ENCODE results near the gene MCCC1.

Gene MCCC1

DNA sequence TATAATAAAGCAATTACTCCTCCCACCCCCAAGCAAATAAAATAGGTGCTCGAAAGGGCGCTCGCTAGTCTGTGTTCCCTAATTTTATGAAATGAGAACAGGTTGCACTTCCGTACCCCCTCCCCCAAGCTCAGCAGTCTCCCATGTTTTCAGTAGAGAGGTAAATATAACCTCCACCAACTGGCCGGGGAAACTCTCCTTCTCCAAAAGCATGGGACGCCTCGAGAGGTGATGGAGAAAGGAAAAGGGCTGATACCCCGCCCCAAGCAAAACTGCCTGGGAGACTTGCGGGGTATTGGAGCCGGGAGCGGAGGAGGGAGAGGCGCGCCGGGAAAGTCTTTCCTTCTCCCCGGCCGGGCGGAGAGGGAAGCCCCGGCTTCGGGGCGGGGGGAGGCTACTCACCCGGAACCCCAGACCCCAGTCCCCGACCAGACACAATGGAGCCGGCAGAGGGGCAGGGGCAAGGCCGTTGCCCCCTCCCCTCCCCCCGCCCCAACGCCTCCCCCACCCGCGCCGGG, 119.6 kb downstream of the MCCC1 start:
- DNase-seq = peak; percentile 72

DNA sequence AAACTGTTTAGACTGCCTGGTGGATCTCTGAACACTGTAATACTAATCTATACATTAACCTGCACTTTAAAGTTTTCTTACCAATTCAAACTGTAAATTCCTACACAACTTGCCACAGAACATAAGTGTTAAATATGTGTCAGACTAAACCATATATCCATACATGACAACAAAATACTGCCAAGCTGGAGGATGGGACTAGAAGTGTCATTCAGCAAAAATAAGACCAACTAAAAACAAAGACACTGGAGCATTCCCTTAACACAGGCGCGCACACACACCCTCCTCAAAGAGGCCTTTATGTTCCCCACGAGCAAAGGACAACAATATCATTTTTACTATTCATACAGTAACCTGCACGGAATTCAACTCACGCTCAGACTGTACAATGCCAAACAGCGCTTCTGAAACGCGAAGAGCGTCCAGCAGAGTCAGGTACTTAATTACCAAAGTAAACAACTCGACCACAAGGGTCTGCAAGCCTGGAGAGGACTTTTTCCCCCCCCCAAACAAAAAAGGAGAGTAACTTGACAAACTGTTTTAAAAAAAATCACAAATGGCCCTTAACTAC, 120.1 kb downstream of the MCCC1 start:
- DNase-seq = peak; percentile 42

DNA sequence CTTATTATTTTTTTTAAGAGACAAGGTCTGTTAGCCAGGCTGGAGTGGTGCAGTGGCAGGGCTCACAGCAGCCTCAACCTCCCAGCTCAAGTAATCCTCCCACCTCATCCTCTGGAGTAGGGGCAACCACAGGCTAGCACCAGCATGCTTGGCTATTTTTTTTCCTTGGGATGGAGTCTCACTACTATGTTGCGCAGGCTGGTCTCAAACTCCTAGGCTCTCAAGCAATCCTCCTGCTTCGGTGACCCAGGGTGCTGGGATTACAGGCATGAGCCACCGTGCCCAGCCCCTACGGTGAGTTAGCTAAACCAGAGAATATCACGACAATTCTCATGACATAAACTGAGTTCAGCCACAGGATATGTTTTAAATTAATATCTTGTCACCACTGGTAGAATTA, 120.9 kb downstream of the MCCC1 start:
- no peak for DNase-seq

DNA sequence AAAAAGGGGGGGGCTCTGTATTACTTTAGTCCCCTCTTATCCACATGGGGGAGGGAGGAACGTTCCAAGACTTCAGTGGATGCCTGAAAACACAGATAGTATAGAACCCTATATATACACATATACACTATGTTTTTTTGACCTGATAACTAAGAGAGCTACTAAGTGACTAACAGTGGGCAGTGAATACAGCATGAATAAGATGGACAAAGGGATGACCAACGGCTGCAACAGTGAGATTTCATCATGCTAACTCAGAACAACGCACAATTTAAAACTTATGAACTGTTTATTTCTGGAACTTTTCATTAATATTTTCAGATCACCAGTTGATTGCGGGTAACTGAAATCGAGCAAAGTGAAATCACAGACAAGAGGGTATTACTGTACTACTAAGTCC, 126.2 kb downstream of the MCCC1 start:
- DNase-seq = no peak

DNA sequence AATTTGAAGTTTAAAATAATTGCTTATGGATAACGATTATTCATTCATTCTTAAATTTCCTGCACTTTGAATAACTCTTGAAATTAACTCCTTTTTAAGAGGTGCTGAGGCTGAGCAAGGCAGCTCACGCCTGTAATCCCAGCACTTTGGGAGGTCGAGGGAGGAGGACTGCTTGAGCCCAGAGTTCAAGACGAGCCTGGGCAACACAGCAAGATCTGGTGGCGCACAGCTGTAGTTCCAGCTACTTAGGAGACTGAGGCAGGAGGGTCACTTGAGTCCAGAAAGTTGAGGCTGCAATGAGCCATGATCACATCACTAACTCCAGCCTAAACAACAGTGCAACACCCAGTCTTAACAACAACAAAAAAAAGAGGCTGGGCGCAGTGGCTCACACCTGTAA, 126.9 kb downstream of the MCCC1 start:
- DNase-seq = no peak

DNA sequence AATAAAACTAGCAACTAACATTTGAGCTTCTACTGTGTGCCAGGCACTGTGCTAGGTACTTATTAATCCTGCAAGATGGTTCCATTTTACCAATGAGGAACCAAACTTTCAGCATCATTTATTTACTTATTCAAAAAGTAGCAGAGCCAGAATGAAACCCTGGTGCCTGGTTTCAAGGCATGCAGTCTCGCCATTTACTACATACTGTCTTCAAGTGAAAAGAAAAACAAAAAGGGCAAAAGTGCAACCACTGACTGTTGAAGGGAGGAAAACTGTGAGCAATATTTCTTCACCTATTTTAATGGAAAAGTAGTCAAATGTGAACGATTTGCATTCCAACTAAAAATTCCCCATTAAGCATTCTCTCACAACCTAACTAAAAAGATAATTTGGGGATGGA, 127.7 kb downstream of the MCCC1 start:
- DNase-seq = no peak

DNA sequence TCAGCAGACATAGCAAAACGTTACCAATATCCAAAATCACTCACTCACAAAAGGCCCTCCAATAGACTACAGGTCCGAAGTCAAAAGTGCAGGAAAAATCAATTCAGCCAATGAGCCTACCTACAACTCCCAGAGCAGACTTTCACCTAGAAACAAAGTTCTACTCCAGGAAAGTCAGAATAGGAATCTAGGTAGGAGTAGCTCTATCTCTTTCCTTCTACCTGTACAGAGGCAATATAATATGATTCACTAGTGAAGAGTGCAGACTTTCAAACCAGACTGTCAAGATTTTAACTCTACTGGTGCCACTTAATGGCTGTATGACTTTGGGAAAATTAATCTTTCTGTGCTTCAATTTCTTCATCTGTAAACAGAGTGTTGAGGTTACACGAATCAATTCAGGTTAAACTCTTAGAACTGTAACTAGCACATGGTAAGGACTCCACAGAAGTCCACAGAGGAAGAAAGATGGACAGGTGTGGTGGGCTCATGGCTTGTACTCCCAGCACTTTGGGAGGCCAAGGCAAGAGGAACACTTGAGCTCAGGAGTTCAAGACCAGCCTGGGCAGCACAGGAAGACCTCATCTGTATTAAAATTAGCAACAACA, 128.4 kb downstream of the MCCC1 start:
- no peak for DNase-seq

DNA sequence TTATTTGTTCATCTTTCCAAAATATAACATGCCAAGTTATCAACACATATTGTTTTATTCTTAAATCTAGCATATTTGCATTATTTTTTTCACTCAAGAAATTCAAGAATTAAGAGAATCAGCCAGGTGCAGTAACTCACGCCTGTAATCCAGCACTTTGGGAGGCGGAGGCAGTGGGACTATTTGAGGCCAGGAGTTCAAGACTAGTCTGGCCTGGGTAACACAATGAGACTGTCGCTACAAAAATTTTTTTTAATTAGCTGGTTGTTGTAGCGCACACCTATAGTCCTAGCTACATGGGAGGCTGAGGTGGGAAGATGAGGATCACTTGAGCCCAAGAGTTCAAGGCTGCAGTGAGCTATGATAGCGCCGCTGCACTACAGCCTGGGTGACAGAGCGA, 129.4 kb downstream of the MCCC1 start:
- no peak for DNase-seq

DNA sequence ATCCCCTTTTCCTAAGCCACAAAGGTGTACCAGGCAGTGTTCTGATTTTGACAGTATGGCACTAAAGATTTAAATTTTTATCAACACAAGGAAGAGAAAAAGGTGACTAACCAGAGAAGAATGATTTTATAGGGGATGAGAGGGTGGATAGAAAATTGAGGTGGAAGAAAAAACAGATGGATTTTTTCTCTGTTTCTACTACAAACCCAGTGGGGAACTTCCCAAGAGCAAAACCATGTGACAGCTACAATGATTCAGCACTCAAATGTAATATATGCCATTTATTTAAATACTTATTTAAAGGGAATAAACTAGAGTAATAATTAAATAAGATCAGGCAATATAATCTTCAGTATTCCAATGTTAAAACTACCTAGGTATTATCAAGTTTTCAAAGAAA, 130.0 kb downstream of the MCCC1 start:
- DNase-seq = peak; percentile 53

DNA sequence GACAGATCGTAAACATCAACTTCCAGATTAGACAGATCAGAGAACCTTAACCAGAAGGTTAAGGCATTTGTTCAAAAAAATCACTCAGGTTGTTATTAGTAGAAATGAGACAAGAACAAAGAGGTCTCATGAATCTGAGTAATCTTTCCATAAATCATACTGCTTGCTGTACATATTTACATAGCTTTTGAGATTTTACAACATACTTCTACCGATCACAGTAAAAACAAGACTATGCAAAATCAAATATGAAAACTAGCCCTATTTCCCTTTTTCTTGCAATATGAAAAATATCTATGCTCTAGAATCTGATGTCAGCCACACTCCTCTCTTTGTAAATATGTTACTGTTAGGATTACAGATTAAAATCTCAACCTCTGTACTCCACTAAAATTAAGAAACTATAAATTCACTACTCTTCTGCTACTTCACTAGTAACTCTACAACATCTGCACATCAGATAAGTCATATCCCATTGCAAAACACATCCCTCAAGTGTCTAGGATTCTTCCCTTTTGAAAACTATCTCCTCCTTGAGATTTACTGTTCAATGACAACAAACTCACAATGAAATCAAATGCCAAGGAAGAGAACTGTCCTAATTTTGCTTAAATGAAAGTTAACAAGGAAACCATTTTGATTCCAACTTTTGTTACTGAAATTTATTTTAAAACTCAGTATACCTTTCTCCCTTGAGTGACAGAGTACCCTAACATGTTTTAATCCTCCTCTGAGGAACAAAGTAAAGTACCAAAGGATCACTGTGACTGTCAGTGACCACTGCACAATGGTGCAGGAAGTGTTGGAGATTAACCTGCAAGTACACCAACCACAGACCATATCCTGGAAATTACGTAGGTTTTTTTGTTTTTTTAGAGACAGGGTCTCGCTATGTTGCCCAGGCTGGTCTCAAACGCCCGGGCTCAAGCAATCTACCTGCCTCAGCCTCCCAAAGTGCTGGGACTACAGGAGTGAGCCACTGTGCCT, 131.8 kb downstream of the MCCC1 start:
- peak; percentile 42 for DNase-seq

DNA sequence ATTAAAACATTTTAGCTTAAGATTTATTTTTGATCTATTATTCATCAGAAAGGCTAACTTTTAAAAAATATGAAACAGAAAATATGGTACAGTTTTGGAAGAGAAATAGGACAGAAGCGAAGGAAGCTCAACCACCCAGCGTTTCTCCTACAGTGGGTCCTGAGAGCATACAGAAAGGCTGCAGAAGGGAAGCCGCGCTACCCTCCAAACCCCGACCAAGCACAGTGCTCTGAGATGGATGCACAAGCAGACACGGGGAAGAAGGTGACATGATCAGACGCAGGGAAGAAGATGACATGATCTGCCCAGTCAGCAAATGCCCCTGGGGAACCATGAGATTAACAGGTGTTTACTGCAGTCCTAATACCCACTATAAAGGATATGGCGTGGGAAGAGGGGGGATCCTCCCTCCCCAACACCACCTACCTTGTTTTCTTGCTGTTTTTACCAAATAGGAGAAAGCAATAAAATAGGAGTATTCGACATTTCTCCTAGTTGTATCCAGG, 133.4 kb downstream of the MCCC1 start:
- no peak for DNase-seq

Measured in hematopoietic multipotent progenitor cell treated with erythropoietin and hydrocortisone succinate and interleukin-3 and kit ligand, for 4 days (in vitro differentiated cells).